Raji (cell line): ENCODE data around the gene ZNF22.
A peak's percentile ranks its signal among the peaks of the same experiment; 100 is the strongest.

Experiments
- POLR2A ChIP-seq: IDR thresholded peaks from 2 replicates; pipeline ENCODE4 v1.6.1; 2011; ENCODE audit warnings: low read depth, low read length, control low read depth; ENCODE audit not compliant: insufficient read depth

ZNF22 gene

DNA sequence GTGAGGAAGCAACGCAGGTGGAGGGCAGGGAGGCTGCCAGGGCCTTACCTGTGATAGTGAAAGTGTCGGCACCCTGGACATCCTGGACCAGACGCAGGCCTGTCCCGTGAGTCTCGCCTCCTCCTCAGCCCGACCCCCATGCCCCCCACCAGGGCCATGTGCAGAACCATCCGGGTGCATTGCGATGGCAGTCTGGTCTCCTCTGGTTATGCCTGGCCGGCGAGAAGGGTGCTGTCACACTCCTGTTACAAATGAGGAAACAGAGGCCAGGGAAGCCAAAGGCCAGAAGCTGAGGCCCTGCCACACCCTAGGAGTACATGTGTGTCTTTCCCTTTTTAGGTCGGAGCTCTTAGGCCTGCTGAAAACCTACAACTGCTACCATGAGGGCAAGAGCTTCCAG is 29.3 kb upstream of the ZNF22 start:
- TF ChIP-seq POLR2A: no peak

DNA sequence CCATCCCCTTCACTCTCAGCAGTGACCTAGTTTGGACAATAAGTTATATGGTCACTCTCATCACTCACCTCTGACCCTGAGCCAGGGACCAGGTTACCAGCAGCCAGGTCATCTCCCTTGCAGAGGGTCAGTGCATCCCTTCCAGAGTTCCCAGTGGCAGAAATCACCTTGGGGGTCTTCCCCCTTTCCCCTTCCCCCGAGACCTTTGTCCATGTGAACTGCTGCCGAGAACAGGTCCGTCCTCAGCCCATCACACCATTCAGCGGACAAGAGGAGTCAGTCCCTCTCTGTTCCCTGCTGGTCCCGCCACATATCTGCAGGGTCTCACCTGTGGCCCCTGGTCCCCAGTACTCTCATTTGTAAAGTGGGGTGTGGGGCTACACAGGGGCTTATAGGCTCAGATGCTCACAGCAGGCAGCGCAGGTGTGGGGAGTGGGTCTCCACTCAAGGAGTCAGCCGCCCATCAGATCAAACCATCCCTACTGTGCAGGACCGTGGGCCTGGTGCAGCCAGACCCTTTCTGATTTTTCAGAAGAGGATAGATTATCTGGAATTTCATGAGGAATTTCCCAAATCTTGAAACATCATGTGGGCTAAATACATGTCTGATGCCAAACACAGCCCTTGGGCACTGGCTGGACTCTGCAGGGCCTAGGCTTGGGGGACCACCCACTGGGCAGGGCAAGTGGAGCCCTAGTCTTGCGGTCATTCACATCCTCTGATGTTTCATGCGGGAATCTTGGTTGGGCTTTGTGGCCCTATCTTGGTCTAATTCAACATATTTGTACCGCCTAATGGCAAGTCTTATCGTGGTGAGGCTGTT is 28.6 kb upstream of the ZNF22 start:
- TF ChIP-seq POLR2A: no peak

DNA sequence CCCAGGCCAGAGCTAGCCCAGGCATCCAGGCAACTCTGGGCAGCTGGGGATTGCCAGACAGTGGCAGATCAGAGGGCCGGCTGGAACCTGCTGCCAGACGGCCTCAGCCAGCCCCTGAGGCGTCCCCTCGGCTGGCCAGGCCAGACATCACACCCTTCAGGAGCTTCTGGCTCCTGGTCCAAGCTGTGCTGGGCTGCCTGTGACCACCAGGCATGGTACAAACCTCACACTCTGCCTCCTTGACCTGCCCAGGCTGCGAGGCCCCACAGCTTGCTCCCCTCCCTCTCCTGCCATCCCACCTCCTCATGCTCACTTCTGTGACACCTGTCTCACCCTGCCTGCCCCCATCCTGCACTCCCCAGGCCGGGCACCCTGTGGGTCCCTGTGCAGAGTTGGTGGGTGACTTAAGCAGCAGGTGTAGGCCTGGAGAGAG is 27.8 kb upstream of the ZNF22 start:
- TF ChIP-seq POLR2A: no peak

DNA sequence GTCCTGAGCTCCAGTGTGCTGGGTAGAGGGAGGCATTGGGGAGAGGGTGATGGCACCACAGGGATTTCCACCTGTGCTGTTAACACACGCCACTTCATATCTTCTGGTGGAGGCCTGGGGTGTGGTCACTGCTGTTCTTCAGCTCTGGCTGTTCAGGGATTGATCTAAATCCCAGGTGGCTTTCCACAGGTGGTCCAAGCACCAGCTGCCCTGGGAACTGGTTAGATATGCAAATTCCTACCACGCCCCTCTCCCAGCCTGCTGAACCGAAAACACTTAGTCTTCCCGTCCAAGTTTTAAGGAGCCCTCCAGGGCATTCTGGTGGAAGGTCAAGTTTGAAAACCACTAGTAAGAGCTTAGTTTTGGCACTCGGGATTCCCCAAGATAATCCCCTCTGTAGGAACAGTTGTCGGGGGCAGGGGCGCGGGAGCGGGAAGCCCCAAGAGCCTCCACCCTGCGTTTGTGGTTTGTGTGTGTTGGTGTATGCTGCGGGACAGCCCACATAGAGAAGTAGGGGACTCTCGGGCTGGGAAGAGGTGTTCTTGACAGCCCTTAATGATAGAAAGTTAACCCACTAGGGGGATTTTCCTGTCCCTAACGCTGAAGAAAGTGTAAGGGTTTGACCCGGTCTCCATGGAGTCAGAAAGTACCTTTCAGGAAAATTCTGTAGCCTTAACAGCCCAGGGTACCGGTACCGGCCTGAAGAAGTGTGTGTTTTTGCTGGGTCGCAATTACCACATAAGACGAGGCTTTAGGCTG is 27.2 kb upstream of the ZNF22 start:
- no peak for TF ChIP-seq POLR2A

DNA sequence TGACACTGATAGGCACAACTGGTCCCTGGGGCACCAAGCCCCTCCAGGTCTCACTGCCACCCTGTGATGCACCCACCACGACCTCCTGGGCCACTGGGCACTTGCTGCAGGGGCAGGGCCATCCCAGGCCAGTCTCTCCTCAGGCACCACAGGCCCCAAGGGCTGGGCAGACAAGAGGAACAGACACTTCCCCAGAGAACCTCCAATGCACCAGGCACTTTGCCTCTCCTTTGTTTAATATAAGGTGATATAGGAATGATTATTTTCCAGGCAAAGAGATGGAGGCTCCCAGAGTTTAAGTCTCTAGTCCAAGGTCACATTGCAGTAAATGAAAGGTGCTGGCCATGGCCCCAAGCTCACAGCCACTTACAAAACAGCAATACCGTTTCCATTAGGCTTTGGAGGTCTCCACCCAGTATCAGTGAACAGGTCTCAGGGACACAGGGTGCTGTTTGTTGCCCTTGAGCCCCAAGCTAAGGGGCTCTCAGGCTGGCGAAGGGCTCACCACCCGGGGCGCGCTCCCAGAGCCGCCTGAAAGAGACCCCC is 26.6 kb upstream of the ZNF22 start:
- TF ChIP-seq POLR2A: no peak

DNA sequence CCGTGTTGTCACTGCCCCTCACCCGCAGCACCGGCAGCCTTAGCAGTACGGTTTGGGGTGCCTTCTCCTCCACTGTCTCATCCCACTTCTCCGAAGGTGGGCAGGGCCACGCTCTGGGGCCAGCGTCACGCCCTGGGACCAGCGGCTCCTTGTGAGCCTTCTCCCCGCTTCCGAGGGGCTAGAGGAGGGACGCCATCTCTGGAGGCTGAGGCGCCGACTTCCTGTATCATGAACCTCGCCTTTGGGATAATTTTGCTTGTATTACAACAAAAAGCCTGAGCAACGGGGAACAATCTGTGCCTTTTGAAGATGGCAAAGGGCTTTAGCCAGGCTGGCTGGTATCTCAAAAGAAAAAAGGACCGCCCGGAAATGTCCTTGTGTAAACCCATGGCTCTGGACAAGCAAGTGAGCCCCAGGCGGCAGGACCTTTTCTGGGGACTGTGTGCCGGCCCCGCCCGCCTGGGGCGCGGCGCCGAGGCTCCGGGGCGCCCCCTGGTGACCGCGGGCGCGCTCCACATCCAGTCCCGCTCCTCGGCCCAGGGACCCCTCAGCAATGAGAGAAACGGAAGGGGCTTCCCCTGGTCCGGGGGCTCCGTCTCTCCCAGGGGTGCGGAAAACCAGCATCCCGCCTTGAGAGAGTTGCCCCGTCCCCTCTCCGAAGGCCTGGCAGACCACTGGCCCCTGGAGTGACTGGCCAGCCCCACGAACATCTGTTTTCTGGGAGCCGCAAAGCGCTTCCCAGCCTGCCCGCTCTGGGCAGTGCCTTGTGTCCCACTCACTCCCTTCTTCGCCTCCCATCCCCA is 25.9 kb upstream of the ZNF22 start:
- TF ChIP-seq POLR2A: 0 out of 2 replicates have a peak, but pooled peaks have one; percentile 20

DNA sequence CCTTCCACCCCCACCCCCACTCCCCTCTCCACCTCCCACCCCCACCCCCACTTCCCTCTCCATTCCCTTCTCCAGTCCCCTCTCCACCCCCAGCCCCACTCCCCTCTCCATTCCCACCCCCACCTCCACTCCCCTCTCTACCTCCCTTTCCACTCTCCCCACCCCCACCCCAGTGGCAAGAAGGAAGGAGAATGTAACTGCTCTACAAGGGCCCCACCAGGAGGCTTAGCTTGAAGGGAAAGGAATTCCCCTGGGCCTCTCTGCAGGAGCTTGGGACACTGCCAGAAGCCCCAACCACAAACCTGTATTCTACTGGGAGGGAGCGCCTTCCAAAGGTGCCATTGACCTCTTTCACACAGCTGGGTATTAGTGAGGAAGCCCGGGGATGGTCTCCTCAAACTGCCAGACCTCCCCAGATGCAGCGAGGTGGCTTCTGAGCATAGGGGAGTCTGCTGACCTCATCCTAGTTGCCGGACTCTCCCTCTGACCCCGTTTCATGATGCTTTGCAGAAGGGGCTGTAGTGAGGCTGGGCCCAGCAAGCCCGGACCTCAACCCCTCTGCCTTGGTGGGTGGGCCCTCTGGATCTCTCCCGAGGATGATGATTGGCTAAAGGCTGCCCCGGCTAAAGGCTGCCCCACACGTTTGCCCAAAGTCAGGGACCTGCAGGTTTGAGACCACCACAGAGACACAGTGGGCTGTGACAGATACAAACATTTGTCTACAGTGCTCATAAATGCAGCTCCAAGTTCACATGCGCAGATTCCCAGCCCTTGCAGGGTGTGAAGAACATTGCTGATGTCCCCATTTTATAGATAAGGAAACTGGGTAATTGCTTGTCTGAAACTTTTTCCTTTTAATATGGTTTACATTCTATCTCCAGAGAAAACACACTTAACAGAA is 25.0 kb upstream of the ZNF22 start:
- TF ChIP-seq POLR2A: no peak

DNA sequence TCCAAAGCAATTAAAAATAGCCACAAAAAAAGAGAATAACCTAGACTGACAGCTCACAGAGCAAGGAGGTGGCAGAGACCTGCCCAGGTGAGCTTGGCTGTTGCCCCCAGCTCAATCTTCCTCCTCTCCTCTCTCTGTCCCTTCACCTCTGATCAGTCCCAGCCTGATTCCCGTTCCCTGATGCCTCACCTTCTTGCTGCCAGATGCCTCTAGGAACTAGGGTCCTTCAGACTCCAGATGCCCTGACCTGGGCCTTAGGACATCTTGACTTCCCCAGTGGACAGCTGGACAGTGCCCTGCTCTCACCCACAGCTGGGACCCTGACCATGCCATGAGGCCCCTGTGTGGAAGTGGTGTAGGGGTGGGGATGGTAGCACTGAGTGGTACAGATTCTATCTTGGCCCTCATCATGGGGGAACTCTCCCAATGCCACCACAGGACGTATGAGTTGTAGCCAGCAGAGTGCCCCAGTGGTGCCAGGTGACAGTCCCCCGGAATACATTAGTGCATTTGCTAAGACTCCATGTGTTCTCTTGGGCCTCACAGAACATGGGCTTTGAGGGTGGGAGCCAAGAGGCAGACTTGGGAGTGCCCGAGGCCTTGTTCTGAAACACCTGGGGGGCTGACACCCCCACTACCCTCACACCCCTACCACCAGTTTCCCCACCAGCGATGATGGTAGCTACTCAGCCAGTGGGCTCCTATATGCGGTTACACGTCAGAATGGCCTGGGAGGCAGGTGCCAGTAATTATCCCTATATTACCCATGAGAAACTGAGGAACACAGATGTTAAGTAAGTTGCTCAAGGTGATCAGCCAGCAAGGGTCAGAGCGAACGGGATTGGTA is 24.1 kb upstream of the ZNF22 start:
- no peak for TF ChIP-seq POLR2A

DNA sequence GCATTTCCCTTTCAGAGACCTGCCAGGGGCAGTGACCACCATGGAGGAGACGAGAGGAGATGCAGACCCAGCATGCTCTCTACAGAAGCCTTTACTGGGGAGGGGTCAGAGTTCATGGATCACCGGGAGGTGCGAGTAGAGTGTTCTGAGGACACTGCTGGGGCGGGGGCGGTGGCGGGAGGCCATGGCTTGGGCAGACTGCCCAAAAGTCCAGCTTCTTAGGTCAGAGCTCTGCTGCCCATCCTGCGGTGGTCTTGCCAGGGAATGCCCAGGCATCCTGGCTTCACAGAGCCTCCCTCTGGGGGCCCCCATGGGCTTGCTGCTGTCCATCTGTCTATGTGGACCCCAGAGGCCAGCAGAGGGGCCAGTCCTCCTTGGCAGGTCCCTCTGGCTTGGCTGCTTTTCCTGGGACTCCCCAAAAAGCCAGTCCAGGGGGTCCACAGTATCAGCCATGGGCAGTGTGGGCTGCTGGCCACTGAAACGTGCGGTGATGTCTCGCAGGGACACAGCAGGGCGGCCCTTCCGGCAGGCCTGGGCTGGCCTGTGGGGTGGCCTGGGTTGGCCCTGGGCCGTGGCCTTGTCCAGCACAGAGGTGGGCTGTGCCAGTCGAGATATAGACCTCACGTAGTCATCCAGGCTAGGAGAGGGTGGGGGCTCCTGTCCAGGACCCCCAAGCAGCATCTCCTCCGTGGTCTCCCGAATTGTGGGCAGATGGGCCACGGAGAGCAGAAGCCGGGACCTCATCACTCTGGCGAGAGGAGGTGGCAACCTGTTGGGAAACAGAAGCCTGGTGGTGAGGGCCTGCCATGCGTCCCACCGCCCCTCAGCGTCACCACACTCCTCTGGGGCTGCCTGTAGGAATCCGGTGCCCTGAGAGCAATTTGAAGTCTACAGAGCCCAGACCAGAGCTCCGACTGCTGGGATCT is 23.2 kb upstream of the ZNF22 start:
- no peak for TF ChIP-seq POLR2A

DNA sequence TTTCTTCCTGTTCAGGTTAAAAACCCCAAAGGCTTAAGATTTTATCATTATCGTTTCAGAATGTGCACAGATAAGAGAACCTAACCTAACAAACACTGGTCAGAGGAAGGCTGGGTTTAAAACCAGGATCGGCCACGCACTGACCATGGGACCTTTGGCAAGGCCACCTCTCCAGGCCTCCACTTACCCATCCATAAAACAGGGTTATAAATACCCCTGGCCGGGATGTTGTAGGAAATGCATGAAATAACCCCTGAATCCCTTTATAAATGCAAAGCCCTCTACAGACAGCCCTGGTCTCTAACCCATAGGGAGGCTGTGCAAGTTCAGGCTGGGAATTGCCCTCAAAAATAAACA is 22.5 kb upstream of the ZNF22 start:
- no peak for TF ChIP-seq POLR2A

DNA sequence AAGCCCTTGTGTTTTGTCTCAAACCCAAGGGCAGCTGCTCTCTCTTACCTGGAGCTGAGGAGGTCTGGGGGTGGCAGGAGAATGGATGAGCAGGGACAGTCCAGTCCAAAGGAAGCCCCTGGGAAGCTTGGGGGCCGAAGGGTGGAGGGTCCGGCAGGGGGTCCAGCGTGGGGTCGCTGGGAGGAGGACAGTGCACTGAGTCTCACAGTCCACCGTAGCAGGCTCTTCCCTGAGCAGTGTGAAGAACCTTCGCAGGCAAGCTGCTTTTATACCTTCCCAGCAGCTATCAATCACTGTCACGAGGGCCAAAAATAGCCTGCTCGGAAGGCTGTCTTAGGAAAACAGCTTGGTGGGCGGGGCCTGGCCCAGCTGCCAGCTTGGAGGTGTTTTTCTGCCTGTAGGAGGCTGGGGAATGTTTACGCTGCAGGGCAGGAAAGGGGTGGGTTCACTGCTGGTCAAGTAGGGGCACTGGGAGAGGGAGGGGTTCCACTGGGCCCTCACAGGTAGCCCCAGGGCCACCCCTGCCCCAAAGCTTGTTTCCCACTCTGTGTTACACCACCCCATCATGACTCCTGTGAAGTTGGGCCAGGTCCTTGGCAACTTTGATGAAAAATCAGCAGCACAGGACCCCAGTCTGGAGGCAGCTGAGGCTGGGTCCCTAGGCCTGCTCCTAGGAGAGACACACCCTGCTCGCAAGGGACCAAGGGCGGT is 22.0 kb upstream of the ZNF22 start, which contains the start of gene DEPP1:
DEPP1 (minus strand) TSS at position 240 of the 711 bp plus-strand sequence. CDS start 779 bp downstream, outside the sequence.
- no peak for TF ChIP-seq POLR2A
